K562 (cell line): ENCODE results near the gene MARCO. TPM values are rescaled to one million over a fixed set of nuclear protein-coding genes. Genes with fewer than 3 reads are reported as not detected.

Experiments used
- ATAC-seq: fragments of 200-7000 bp; cut with Tn5 transposase; 3 replicates; pipeline ENCODE4 v1.9.1; 2020; ENCODE audit warnings: moderate library complexity
- BruUV-seq: library from RNA; stranded (reverse); fragments of 400-500 nt; replicated peaks from 2 replicates; lab custom pipeline; 2021; lab: Mats Ljungman, UMichigan
- CTCF ChIA-PET: fragments of 300-600 bp; formaldehyde crosslinking; extraction: SDS; loops from one replicate; lab custom pipeline; 2021; ENCODE audit warnings: low intra/inter-chr PET ratio; lab: Yijun Ruan, JAX
- POLR2A ChIA-PET: fragments of 300-600, 350-650 bp; sonication (Branson Sonifier 250); formaldehyde crosslinking; extraction: SDS; loops from one replicate; lab custom pipeline; 2021; ENCODE audit warnings: antibody characterized with exemption, inconsistent platforms; lab: Yijun Ruan, JAX
- DNase-seq, 4 experiments: peaks; one replicate each; pipeline versions ENCODE4 v3.0.0 to v3.0.0-alpha.2; 2011 to 2018; ENCODE audit warnings: low spot score in 3 of 4, mixed read lengths in 3 of 4; ENCODE audit errors: extremely low read depth in 1 of 4
- FAIRE-seq: peaks from 2 replicates; lab custom pipeline; 2011; peaks lifted over from hg19 to GRCh38; lab: Jason Lieb, UNC
- H2AFZ ChIP-seq: 2 replicates; pipeline ENCODE4 v1.6.0; 2011; ENCODE audit warnings: low read depth, low read length, control low read depth, inconsistent platforms
- H3K27ac ChIP-seq: fragments of 200-600 bp; 3 replicates; pipeline ENCODE4 v1.8.0; 2011; ENCODE audit warnings: low read depth, mild to moderate bottlenecking, control low read depth, inconsistent platforms, low read length, moderate library complexity, mixed read lengths; ENCODE audit errors: extremely low read depth
- H3K27me3 ChIP-seq, 2 experiments: fragments of 300-600 bp in 1 of 2; 2 replicates in 1 of 2; 3 replicates in 1 of 2; pipeline versions ENCODE4 v1.6.0 to v1.8.0; 2011; ENCODE audit warnings: inconsistent platforms in 2 of 2, low read length in 2 of 2, mild to moderate bottlenecking in 1 of 2, mixed read lengths in 1 of 2, moderate library complexity in 1 of 2; ENCODE audit not compliant: control insufficient read depth in 2 of 2, insufficient read depth in 2 of 2
- H3K36me3 ChIP-seq: fragments of 300-600 bp; 3 replicates; pipeline ENCODE4 v1.8.0; 2011; ENCODE audit warnings: mild to moderate bottlenecking, low read length, inconsistent platforms; ENCODE audit not compliant: control insufficient read depth, insufficient read depth
- H3K4me1 ChIP-seq, 2 experiments: fragments of 200-600 bp in 1 of 2; replicated peaks in 1 of 2; 2 replicates in 1 of 2; 3 replicates in 1 of 2; pipeline versions ENCODE4 v1.5.1 to v1.8.0; 2011; ENCODE audit warnings: inconsistent platforms in 2 of 2, low read length in 2 of 2, mild to moderate bottlenecking in 1 of 2, mixed read lengths in 1 of 2, moderate library complexity in 1 of 2; ENCODE audit not compliant: control insufficient read depth in 2 of 2, insufficient read depth in 2 of 2
- H3K4me2 ChIP-seq: 2 replicates; pipeline ENCODE4 v1.6.1; 2011; ENCODE audit warnings: low read length, control low read depth, inconsistent platforms, mixed read lengths; ENCODE audit not compliant: insufficient read depth
- H3K4me3 ChIP-seq: fragments of 200-600 bp; sonication (generic), shearing (Covaris generic); 2 replicates; pipeline ENCODE4 v1.5.1; 2016; ENCODE audit warnings: control low read depth, inconsistent platforms
- H3K79me2 ChIP-seq: fragments of 200-600 bp; 3 replicates; pipeline ENCODE4 v1.8.0; 2011; ENCODE audit warnings: low read length, inconsistent platforms; ENCODE audit not compliant: control insufficient read depth, insufficient read depth
- H3K9ac ChIP-seq, 2 experiments: 2 replicates each; pipeline versions ENCODE4 v1.6.0 to v1.6.1; 2011; ENCODE audit warnings: low read depth in 2 of 2, low read length in 2 of 2, control low read depth in 1 of 2, inconsistent platforms in 1 of 2, mild to moderate bottlenecking in 1 of 2, mixed read lengths in 1 of 2; ENCODE audit not compliant: insufficient read depth in 1 of 2
- H3K9me1 ChIP-seq: one replicate; pipeline ENCODE4 v1.6.0; 2011; ENCODE audit warnings: inconsistent platforms, mild to moderate bottlenecking, low read length, moderate library complexity; ENCODE audit not compliant: control insufficient read depth, insufficient read depth
- H3K9me3 ChIP-seq: replicated peaks from 2 replicates; pipeline ENCODE4 v1.5.1; 2011; ENCODE audit warnings: low read depth, low read length, inconsistent platforms; ENCODE audit not compliant: control insufficient read depth, insufficient read depth
- H4K20me1 ChIP-seq: replicated peaks from 2 replicates; pipeline ENCODE4 v1.6.1; 2011; ENCODE audit warnings: low read length, inconsistent platforms, mixed read lengths; ENCODE audit not compliant: control insufficient read depth, insufficient read depth
- BDP1 ChIP-seq: IDR thresholded peaks from 3 replicates; pipeline ENCODE4 v1.6.1; 2011; ENCODE audit not compliant: insufficient read length, insufficient read depth
- CREB3L1 ChIP-seq: fragments of 450-650 bp; IDR thresholded peaks from 2 replicates; pipeline ENCODE4 v1.6.1; 2014; ENCODE audit warnings: low read depth, mild to moderate bottlenecking, moderate library complexity, borderline replicate concordance
- DPF2 ChIP-seq: fragments of 450-650 bp; IDR thresholded peaks from 2 replicates; pipeline ENCODE4 v1.6.1; 2016
- ETS1 ChIP-seq: conservative IDR thresholded peaks from 2 replicates; pipeline ENCODE4 v1.6.1; 2011; ENCODE audit warnings: low read depth, mild to moderate bottlenecking, low read length; ENCODE audit not compliant: control insufficient read depth
- FOSL1 ChIP-seq: fragments of 200-800 bp; sonication (Bioruptor generic); conservative IDR thresholded peaks from 2 replicates; pipeline ENCODE4 v1.6.1; 2016; ENCODE audit warnings: missing genetic modification characterization, missing compliant biosample characterization
- GTF2A2 ChIP-seq: IDR thresholded peaks from 2 replicates; pipeline ENCODE4 v1.6.1; 2016; ENCODE audit warnings: mild to moderate bottlenecking, missing genetic modification characterization, missing compliant biosample characterization
- GTF2E2 ChIP-seq: fragments of 200-800 bp; sonication (Bioruptor generic); IDR thresholded peaks from 2 replicates; pipeline ENCODE4 v1.6.1; 2016; ENCODE audit warnings: missing genetic modification characterization, missing compliant biosample characterization
- KDM2B ChIP-seq: fragments of 250-450 bp; sonication (Bioruptor Pico); IDR thresholded peaks from 2 replicates; pipeline ENCODE4 v1.8.0; 2021; ENCODE audit warnings: mild to moderate bottlenecking, moderate library complexity
- MAFK ChIP-seq: IDR thresholded peaks from 2 replicates; pipeline ENCODE4 v1.6.1; 2011; ENCODE audit warnings: low read length, improper control_type of control experiment
- MXI1 ChIP-seq: IDR thresholded peaks from 2 replicates; pipeline ENCODE4 v1.6.1; 2011; ENCODE audit warnings: low read depth, mild to moderate bottlenecking, improper control_type of control experiment, low read length
- MYBL2 ChIP-seq, 2 experiments: fragments of 450-650 bp in 1 of 2; sonication (generic) in 1 of 2; formaldehyde crosslinking in 1 of 2; IDR thresholded peaks; 2 replicates each; pipeline versions ENCODE4 v1.6.1 to v1.8.1; 2017 to 2022; ENCODE audit warnings: borderline replicate concordance in 1 of 2, inconsistent platforms in 1 of 2, low read depth in 1 of 2, mild to moderate bottlenecking in 1 of 2, missing genetic modification reagents in 1 of 2, moderate library complexity in 1 of 2
- RBM14 ChIP-seq: fragments of 200-400 bp; formaldehyde crosslinking; IDR thresholded peaks from 2 replicates; pipeline ENCODE4 v1.6.1; 2018; ENCODE audit warnings: low read depth, mild to moderate bottlenecking, low read length, moderate library complexity, borderline replicate concordance; ENCODE audit not compliant: insufficient read depth
- SETDB1 ChIP-seq: IDR thresholded peaks from one replicate; pipeline ENCODE4 v1.6.1; 2012; ENCODE audit warnings: low read length, control low read depth, inconsistent platforms
- SRF ChIP-seq, 2 experiments: fragments of 250-450, 450-650 bp in 1 of 2; sonication (Bioruptor Pico) in 1 of 2; sonication (generic) in 1 of 2; formaldehyde crosslinking; IDR thresholded peaks; 2 replicates each; pipeline versions ENCODE4 v1.5.0 to v1.5.1; 2020 to 2022; ENCODE audit warnings: mild to moderate bottlenecking in 1 of 2, missing genetic modification reagents in 1 of 2
- TEAD1 ChIP-seq, 2 experiments: fragments of 450-650 bp in 1 of 2; sonication (generic) in 1 of 2; formaldehyde crosslinking; IDR thresholded peaks; 2 replicates each; pipeline versions ENCODE4 v1.4.0 to v1.8.0; 2020 to 2022; ENCODE audit warnings: mild to moderate bottlenecking in 2 of 2, missing genetic modification reagents in 1 of 2
- ZC3H11A ChIP-seq: IDR thresholded peaks from 2 replicates; pipeline ENCODE4 v1.6.1; 2012; ENCODE audit warnings: low read depth, low read length, improper control_type of control experiment
- ZNF41 ChIP-seq: fragments of 250-450 bp; sonication (Bioruptor Pico); conservative IDR thresholded peaks from 2 replicates; pipeline ENCODE4 v1.4.0; 2020; ENCODE audit warnings: mild to moderate bottlenecking
- WGBS: fragments of 100-300 bp; shearing (Covaris generic); methylation state at CpG from one replicate; pipeline ENCODE4 v1.1.6; 2016; ENCODE audit warnings: low coverage, mixed read lengths; ENCODE audit not compliant: insufficient coverage; ENCODE audit errors: missing lambda C conversion rate; 5-methylcytosine and 5-hydroxymethylcytosine counted together
- in situ Hi-C: fragments of 300-500 bp; cut with MboI; formaldehyde crosslinking; loops from 4 replicates; pipeline ENCODE4 v1.15.0; 2018; ENCODE audit warnings: inconsistent platforms, mixed read lengths
- intact Hi-C: fragments of 100-400 bp; cut with micrococcal nuclease; formaldehyde crosslinking; loops from 2 replicates; pipeline ENCODE4 v1.14.2; 2022
- polyA plus RNA-seq, 8 experiments: library from polyadenylated mRNA; depleted of rRNA in 4 of 8; stranded (reverse) in 5 of 8; unstranded in 3 of 8; fragments of >200 nt; fragmentation: Nextera tagmentation in 2 of 8; fragmentation: Illumina TruSeq in 1 of 8; extraction: Ambion mirVana in 2 of 8; extraction: Trizol in 1 of 8; gene quantifications; 2 replicates each; pipeline versions ENCODE4 v1.2.1 to v1.2.3, GENCODE V29; 2011 to 2014; ENCODE audit warnings: inconsistent platforms in 1 of 8, missing spikeins in 1 of 8
- total RNA-seq, 7 experiments: library from RNA; depleted of rRNA in 6 of 7; stranded (reverse); fragments of >200 nt in 6 of 7; fragmentation: Illumina TruSeq in 2 of 7; extraction: Trizol in 2 of 7; gene quantifications; 2 replicates each; pipeline versions ENCODE4 v1.2.1 to v1.2.3, GENCODE V29; 2011 to 2021; ENCODE audit warnings: low replicate concordance in 1 of 7
- TF ChIP-seq, protein P1 (sequence below): fragments of 250-450 bp; sonication (Bioruptor Pico); IDR thresholded peaks from 2 replicates; pipeline ENCODE4 v1.5.0; 2021; ENCODE audit warnings: mild to moderate bottlenecking, moderate library complexity

MARCO gene
- total and polyA plus RNA-seq, 9 of the 15 experiments (the other 6 are each of a cell fraction or from before 2014, with no cell fraction given), result 0.31 TPM; not detected in 8

- no TSS peak for BruUV-seq
- H3K36me3 ChIP-seq, result no peaks in the 10 kb centered on the region
- H3K9me3 ChIP-seq, result no peaks in the 10 kb centered on the region; the same call in 1 of the 2 replicates
- FAIRE-seq (no peak), DNase-seq (no peak), ATAC-seq (no peak)
- 2% methylated on average over 6 of the region's 6 CpGs for WGBS
- H3K9me1 ChIP-seq, result no peaks in the 10 kb centered on the region
- ChIA-PET POLR2A (no interaction called here), CTCF (no interaction called here)
- H3K27me3 ChIP-seq, result peaks cover 0 to 11% of the 10 kb centered on the region in 2 experiments; a peak in 2 of 5 replicates
- H4K20me1 ChIP-seq, result no peaks in the 10 kb centered on the region
- no peak overlapping the region for H3K9ac ChIP-seq
- no peaks in the 10 kb centered on the region for H3K4me1 ChIP-seq
- no peak overlapping the region for H3K4me2 ChIP-seq
- intact Hi-C loops (no loop called here), in situ Hi-C loops (no loop called here)
- H3K4me3 ChIP-seq, result no peak overlapping the region
- no peak overlapping the region for H3K27ac ChIP-seq
- no peak overlapping the region for H2AFZ ChIP-seq
- H3K79me2 ChIP-seq, result no peaks in the 10 kb centered on the region
- TF ChIP-seq GTF2A2 (tag), result no peak
- no peak for TF ChIP-seq KDM2B (CRISPR knock-in tag)
- no peak for TF ChIP-seq SRF (CRISPR knock-in tag; IDR thresholded peaks at IDR 0.05)
- no peak for TF ChIP-seq RBM14
- TF ChIP-seq BDP1, result no peak
- TF ChIP-seq, protein P1, sequence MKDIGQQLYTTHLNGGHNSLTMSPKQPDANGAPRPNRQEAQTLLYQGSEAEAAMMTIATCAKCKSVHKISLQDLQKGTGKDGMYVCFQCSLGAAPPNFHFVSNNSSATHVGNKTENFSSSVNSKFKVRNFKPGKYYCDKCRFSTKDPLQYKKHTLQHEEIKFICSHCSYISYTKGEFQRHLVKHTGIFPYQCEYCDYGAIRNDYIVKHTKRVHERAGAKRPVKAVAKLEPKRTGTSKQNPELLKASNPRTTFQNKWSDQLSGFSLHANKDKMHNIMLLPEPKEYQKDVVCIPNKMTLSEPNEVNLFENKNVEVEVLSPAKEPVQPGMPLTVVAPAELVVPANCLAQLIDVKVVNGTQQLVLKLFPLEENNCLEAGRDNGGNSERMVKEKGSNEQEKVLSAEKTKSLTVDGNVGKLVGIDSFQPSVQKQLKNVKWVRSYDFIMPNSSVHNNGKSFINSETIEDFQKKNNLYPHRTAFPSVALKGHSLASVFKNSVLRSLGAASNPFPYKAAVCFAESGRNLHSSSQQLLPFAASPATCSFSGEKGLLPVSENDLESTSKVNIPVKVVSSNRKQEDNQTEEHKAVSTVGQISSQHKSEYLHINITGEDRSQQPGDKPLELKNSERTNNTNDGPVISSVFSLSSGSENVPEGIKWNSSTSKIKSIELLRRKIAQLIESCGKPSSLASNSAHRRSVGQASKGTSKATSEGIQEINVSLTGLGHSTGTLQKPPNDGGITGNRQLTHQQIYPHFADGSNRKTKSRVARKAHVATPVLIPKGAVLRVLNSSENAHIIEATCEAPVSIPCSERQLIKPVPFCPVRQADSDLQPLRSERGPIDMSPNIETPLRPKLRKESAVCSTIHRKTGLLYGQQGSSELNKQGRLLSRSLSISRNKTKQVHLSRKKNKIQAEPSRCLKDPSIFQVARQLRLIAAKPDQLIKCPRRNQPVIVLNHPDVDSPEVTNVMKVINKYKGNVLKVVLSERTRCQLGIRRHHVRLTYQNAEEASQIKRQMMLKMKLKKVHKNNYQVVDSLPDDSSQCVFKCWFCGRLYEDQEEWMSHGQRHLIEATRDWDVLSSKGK (CRISPR knock-in tag), result no peak
- TF ChIP-seq MYBL2 (IDR thresholded peaks at IDR 0.05; ENCODE audit: low read depth), result no peak
- TF ChIP-seq MYBL2 (CRISPR knock-in tag; IDR thresholded peaks at IDR 0.05; ENCODE audit: borderline replicate concordance), result no peak
- TF ChIP-seq ETS1, result no peak
- TF ChIP-seq MAFK, result no peak
- no peak for TF ChIP-seq DPF2
- TF ChIP-seq ZC3H11A, result no peak
- no peak for TF ChIP-seq TEAD1 (CRISPR knock-in tag; IDR thresholded peaks at IDR 0.05)
- no peak for TF ChIP-seq MXI1
- TF ChIP-seq ZNF41 (CRISPR knock-in tag), result no peak
- TF ChIP-seq GTF2E2 (tag), result no peak
- TF ChIP-seq CREB3L1, result no peak
- TF ChIP-seq FOSL1 (tag), result no peak
- TF ChIP-seq SETDB1, result no peak
Measured at GRCh38 chr2:118936936-118937335, 5.1 kb upstream of the MARCO start.
